WTC11 (cell line): ENCODE measurements around the gene RPH3AL. TPM values are rescaled to one million over a fixed set of nuclear protein-coding genes. Genes with fewer than 3 reads are reported as not detected.
A peak's percentile ranks its signal among the peaks of the same experiment; 100 is the strongest.

ENCODE experiments used
- ATAC-seq: fragments of 200-7000 bp; cut with Tn5 transposase; 2 replicates; pipeline ENCODE4 v1.10.0; 2021; ENCODE audit warnings: mild to moderate bottlenecking, moderate library complexity
- CTCF ChIA-PET: fragments of 300-600 bp; sonication (Branson Sonifier 250); formaldehyde crosslinking; loops from one replicate; lab custom pipeline; 2021; ENCODE audit warnings: antibody characterized with exemption; lab: Charles Lee
- POLR2A ChIA-PET: fragments of 350-600 bp; sonication (Branson Sonifier 250); formaldehyde crosslinking; loops from one replicate; lab custom pipeline; 2021; ENCODE audit warnings: antibody characterized with exemption; lab: Charles Lee
- DNase-seq: peaks from one replicate; pipeline ENCODE4 v3.0.0; 2021; ENCODE audit warnings: low spot score
- H3K27ac Mint-ChIP-seq: 2 replicates; pipeline ENCODE4 v1.8.0; 2021; ENCODE audit warnings: mixed read lengths
- H3K27me3 Mint-ChIP-seq: 2 replicates; pipeline ENCODE4 v1.8.0; 2021; ENCODE audit warnings: low read depth, mild to moderate bottlenecking, moderate library complexity, mixed read lengths
- H3K36me3 Mint-ChIP-seq: 2 replicates; pipeline ENCODE4 v1.8.0; 2021; ENCODE audit warnings: mixed read lengths
- H3K4me1 Mint-ChIP-seq: 2 replicates; pipeline ENCODE4 v1.8.0; 2022; ENCODE audit warnings: mixed read lengths
- H3K4me3 Mint-ChIP-seq: 2 replicates; pipeline ENCODE4 v1.8.0; 2021; ENCODE audit warnings: mild to moderate bottlenecking, moderate library complexity, mixed read lengths
- H3K9me3 Mint-ChIP-seq: 2 replicates; pipeline ENCODE4 v1.8.0; 2021; ENCODE audit warnings: mixed read lengths
- AFF4 ChIP-seq: sonication (generic); formaldehyde crosslinking; IDR thresholded peaks from 2 replicates; pipeline ENCODE4 v1.8.1; 2023; ENCODE audit warnings: mild to moderate bottlenecking, missing genetic modification reagents, borderline replicate concordance
- ATF1 ChIP-seq: sonication (generic); formaldehyde crosslinking; IDR thresholded peaks from 2 replicates; pipeline ENCODE4 v1.8.1; 2023; ENCODE audit warnings: mild to moderate bottlenecking, moderate library complexity, missing genetic modification reagents
- ATF6 ChIP-seq: sonication (generic); formaldehyde crosslinking; IDR thresholded peaks from 2 replicates; pipeline ENCODE4 v1.8.1; 2023; ENCODE audit warnings: mild to moderate bottlenecking, missing genetic modification reagents
- CBFB ChIP-seq: sonication (generic); formaldehyde crosslinking; IDR thresholded peaks from 2 replicates; pipeline ENCODE4 v1.8.1; 2022; ENCODE audit warnings: mild to moderate bottlenecking, low read depth, missing genetic modification reagents
- CREM ChIP-seq: sonication (generic); formaldehyde crosslinking; IDR thresholded peaks from 2 replicates; pipeline ENCODE4 v1.8.1; 2022; ENCODE audit warnings: mild to moderate bottlenecking, missing genetic modification reagents, moderate library complexity
- E2F1 ChIP-seq: sonication (generic); formaldehyde crosslinking; IDR thresholded peaks from 2 replicates; pipeline ENCODE4 v1.8.0; 2022; ENCODE audit warnings: mild to moderate bottlenecking, missing genetic modification reagents
- E2F5 ChIP-seq: sonication (generic); formaldehyde crosslinking; IDR thresholded peaks from 2 replicates; pipeline ENCODE4 v1.8.1; 2022; ENCODE audit warnings: mild to moderate bottlenecking, moderate library complexity, missing genetic modification reagents
- ESRRA ChIP-seq: sonication (generic); formaldehyde crosslinking; IDR thresholded peaks from 2 replicates; pipeline ENCODE4 v1.8.1; 2022; ENCODE audit warnings: mild to moderate bottlenecking, missing genetic modification reagents, borderline replicate concordance
- ETV6 ChIP-seq: sonication (generic); formaldehyde crosslinking; IDR thresholded peaks from 2 replicates; pipeline ENCODE4 v1.8.1; 2022; ENCODE audit warnings: mild to moderate bottlenecking, missing genetic modification reagents
- FOXP4 ChIP-seq: sonication (generic); formaldehyde crosslinking; IDR thresholded peaks from 2 replicates; pipeline ENCODE4 v1.8.0; 2022; ENCODE audit warnings: mild to moderate bottlenecking, missing genetic modification reagents
- GTF2I ChIP-seq: fragments of 250-450 bp; sonication (Bioruptor Pico); conservative IDR thresholded peaks from 2 replicates; pipeline ENCODE4 v1.4.0; 2021; ENCODE audit warnings: mild to moderate bottlenecking
- JUN ChIP-seq: sonication (generic); formaldehyde crosslinking; IDR thresholded peaks from 2 replicates; pipeline ENCODE4 v1.8.0; 2023; ENCODE audit warnings: mild to moderate bottlenecking, missing genetic modification reagents
- MXD4 ChIP-seq: fragments of 250-450 bp; sonication (Bioruptor Pico); IDR thresholded peaks from 2 replicates; pipeline ENCODE4 v1.8.0; 2021; ENCODE audit warnings: mild to moderate bottlenecking, moderate library complexity, borderline replicate concordance
- RORB ChIP-seq: fragments of 250-450 bp; sonication (Bioruptor Pico); IDR thresholded peaks from 2 replicates; pipeline ENCODE4 v1.9.0; 2021; ENCODE audit warnings: mild to moderate bottlenecking
- SMAD3 ChIP-seq: sonication (generic); formaldehyde crosslinking; IDR thresholded peaks from 2 replicates; pipeline ENCODE4 v1.8.0; 2022; ENCODE audit warnings: missing genetic modification reagents, mild to moderate bottlenecking, borderline replicate concordance
- ZNF232 ChIP-seq: sonication (generic); formaldehyde crosslinking; IDR thresholded peaks from 2 replicates; pipeline ENCODE4 v1.8.0; 2022; ENCODE audit warnings: mild to moderate bottlenecking, missing genetic modification reagents
- ZNF317 ChIP-seq: sonication (generic); formaldehyde crosslinking; IDR thresholded peaks from 2 replicates; pipeline ENCODE4 v1.8.1; 2023; ENCODE audit warnings: low read depth, mild to moderate bottlenecking, moderate library complexity, missing genetic modification reagents, borderline replicate concordance
- ZNF396 ChIP-seq: fragments of 250-450 bp; sonication (Bioruptor Pico); IDR thresholded peaks from 2 replicates; pipeline ENCODE4 v1.8.0; 2021; ENCODE audit warnings: mild to moderate bottlenecking, moderate library complexity, borderline replicate concordance
- total RNA-seq: library from RNA; stranded (reverse); gene quantifications from 3 replicates; pipeline ENCODE4 v1.2.3, GENCODE V29; 2021
- TF ChIP-seq, protein P1 (sequence below): fragments of 250-450 bp; sonication (Bioruptor Pico); IDR thresholded peaks from 2 replicates; pipeline ENCODE4 v1.9.0; 2021; ENCODE audit warnings: mild to moderate bottlenecking
- TF ChIP-seq, protein P2 (sequence below): sonication (generic); formaldehyde crosslinking; IDR thresholded peaks from 2 replicates; pipeline ENCODE4 v1.8.0; 2023; ENCODE audit warnings: mild to moderate bottlenecking, missing genetic modification reagents

The RPH3AL gene
- total RNA-seq, 1 experiment from 2014 or later: 2.0 TPM

DNA sequence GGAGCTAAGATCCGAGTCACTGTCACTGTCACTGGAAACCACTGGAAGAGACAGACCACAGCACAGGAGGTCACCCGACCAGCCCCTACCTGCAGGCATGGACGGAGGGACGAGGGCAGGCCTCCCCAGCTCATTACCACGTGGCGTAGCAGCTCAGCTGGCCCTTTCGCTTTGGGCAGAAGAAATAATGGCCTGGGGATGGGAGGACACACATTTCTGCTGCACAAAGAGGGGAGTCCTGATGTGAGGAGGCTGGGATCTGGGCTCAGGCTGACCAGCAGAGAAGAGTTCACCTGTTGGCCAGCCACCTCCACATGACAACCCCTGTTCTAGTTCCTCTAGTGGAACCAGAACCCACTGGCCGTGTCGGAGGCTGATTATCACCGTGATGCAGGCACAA, 132.9 kb downstream of the RPH3AL start:
- CTCF ChIA-PET: no interaction called here

DNA sequence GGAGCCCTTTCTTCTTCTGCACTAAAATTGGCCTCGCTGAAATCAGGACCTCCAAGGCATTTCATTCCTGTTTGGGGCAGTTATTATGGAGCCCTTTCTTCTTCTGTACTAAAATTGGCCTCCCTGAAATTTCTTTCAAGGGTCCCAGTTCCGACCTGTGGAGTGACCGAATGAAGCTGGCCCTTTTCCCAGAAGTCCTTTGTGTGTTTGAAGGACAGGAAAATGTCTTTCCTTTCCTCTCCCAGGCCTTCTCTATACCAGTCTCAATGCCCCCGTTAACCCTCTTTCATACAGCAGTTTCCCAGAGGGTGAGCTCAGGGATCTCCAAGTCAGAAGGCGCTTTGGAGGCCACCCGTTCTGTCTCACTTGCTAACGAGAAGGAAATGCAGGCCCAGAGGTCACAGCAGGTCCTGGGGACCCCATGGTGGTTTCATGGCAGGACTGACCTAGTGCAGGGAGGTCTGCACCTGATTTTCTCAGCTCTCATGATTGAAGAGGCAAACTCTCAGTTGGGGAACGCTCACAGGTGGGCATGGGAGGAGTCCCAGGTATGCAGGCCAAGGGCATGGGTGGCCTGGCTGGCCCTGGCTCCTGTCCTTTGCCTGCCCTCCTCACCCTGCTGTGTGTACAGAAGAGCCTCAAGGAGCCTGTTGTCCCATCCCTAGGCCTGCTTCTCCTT, 134.0 kb downstream of the RPH3AL start:
- ATAC-seq (no peak), DNase-seq (peak; percentile 4)
- Mint-ChIP-seq H3K36me3 (no peaks in the 10 kb centered on the region), H3K27me3 (no peaks in the 10 kb centered on the region), H3K4me3 (no peak overlapping the region), H3K4me1 (no peaks in the 10 kb centered on the region; the same call in 1 of the 2 replicates), H3K9me3 (no peaks in the 10 kb centered on the region), H3K27ac (no peak overlapping the region)
- ChIA-PET POLR2A (interaction anchor here (0.5 kb wide), 1 partner anchor 454 kb away, joined by 3 read pairs; no protein-coding TSS in a partner anchor), CTCF (interaction anchor here (0.8 kb wide), 1 partner anchor 193 kb away, joined by 3 read pairs; no protein-coding TSS in a partner anchor)
- TF ChIP-seq CBFB (CRISPR knock-in tag) (no peak), RORB (CRISPR knock-in tag) (no peak), ESRRA (CRISPR knock-in tag) (no peak), E2F5 (CRISPR knock-in tag) (no peak), E2F1 (CRISPR knock-in tag) (no peak), ZNF317 (CRISPR knock-in tag) (no peak), ZNF396 (no peak), ATF6 (CRISPR knock-in tag) (no peak), GTF2I (CRISPR knock-in tag) (no peak), FOXP4 (CRISPR knock-in tag) (no peak), SMAD3 (CRISPR knock-in tag) (no peak), AFF4 (CRISPR knock-in tag) (no peak)
- TF ChIP-seq, protein P1, sequence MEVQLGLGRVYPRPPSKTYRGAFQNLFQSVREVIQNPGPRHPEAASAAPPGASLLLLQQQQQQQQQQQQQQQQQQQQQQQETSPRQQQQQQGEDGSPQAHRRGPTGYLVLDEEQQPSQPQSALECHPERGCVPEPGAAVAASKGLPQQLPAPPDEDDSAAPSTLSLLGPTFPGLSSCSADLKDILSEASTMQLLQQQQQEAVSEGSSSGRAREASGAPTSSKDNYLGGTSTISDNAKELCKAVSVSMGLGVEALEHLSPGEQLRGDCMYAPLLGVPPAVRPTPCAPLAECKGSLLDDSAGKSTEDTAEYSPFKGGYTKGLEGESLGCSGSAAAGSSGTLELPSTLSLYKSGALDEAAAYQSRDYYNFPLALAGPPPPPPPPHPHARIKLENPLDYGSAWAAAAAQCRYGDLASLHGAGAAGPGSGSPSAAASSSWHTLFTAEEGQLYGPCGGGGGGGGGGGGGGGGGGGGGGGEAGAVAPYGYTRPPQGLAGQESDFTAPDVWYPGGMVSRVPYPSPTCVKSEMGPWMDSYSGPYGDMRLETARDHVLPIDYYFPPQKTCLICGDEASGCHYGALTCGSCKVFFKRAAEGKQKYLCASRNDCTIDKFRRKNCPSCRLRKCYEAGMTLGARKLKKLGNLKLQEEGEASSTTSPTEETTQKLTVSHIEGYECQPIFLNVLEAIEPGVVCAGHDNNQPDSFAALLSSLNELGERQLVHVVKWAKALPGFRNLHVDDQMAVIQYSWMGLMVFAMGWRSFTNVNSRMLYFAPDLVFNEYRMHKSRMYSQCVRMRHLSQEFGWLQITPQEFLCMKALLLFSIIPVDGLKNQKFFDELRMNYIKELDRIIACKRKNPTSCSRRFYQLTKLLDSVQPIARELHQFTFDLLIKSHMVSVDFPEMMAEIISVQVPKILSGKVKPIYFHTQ (CRISPR knock-in tag): no peak
- TF ChIP-seq, protein P2, sequence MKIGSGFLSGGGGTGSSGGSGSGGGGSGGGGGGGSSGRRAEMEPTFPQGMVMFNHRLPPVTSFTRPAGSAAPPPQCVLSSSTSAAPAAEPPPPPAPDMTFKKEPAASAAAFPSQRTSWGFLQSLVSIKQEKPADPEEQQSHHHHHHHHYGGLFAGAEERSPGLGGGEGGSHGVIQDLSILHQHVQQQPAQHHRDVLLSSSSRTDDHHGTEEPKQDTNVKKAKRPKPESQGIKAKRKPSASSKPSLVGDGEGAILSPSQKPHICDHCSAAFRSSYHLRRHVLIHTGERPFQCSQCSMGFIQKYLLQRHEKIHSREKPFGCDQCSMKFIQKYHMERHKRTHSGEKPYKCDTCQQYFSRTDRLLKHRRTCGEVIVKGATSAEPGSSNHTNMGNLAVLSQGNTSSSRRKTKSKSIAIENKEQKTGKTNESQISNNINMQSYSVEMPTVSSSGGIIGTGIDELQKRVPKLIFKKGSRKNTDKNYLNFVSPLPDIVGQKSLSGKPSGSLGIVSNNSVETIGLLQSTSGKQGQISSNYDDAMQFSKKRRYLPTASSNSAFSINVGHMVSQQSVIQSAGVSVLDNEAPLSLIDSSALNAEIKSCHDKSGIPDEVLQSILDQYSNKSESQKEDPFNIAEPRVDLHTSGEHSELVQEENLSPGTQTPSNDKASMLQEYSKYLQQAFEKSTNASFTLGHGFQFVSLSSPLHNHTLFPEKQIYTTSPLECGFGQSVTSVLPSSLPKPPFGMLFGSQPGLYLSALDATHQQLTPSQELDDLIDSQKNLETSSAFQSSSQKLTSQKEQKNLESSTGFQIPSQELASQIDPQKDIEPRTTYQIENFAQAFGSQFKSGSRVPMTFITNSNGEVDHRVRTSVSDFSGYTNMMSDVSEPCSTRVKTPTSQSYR: no peak

More for the DNA sequence above, 132.9 kb downstream of the RPH3AL start:
- Mint-ChIP-seq H3K36me3 (no peaks in the 10 kb centered on the region), H3K4me1 (no peaks in the 10 kb centered on the region; the same call in 1 of the 2 replicates), H3K27me3 (no peaks in the 10 kb centered on the region), H3K9me3 (no peaks in the 10 kb centered on the region; the same call in 1 of the 2 replicates), H3K27ac (no peak overlapping the region), H3K4me3 (no peak overlapping the region)
- DNase-seq: no peak
- no peak for ATAC-seq
- POLR2A ChIA-PET: no interaction called here
- TF ChIP-seq ETV6 (CRISPR knock-in tag) (no peak), ZNF232 (CRISPR knock-in tag) (no peak), MXD4 (CRISPR knock-in tag) (no peak), CREM (CRISPR knock-in tag) (no peak), JUN (CRISPR knock-in tag) (no peak), ATF1 (no peak)
- TF ChIP-seq, all 79 proteins: peak for 0
